ENCODE data around the gene KCNIP4.

KCNIP4 gene

DNA sequence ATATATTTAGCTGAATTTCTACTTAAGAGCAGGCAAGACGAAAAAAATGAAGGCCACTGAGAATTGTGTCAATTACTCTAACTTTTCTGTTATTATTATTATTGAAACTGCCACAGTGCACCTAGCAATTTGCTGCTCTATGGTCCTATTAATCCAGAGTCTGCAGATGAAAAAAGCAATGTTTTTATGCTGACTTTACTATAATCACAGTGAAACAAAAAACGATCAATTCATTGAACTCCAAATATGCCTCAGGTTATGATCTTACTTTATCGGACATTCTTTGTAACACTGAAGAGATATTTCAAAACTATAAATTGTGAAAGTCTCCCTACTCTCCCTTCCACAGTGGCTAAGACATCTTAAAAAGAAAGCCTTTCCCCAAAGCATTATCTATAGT is 474.4 kb downstream of the KCNIP4 start:
- DNase-seq (ENCODE audit: low spot score) (no peak), ATAC-seq (ENCODE audit: low read depth) (no peak)
- TF ChIP-seq, protein P1, sequence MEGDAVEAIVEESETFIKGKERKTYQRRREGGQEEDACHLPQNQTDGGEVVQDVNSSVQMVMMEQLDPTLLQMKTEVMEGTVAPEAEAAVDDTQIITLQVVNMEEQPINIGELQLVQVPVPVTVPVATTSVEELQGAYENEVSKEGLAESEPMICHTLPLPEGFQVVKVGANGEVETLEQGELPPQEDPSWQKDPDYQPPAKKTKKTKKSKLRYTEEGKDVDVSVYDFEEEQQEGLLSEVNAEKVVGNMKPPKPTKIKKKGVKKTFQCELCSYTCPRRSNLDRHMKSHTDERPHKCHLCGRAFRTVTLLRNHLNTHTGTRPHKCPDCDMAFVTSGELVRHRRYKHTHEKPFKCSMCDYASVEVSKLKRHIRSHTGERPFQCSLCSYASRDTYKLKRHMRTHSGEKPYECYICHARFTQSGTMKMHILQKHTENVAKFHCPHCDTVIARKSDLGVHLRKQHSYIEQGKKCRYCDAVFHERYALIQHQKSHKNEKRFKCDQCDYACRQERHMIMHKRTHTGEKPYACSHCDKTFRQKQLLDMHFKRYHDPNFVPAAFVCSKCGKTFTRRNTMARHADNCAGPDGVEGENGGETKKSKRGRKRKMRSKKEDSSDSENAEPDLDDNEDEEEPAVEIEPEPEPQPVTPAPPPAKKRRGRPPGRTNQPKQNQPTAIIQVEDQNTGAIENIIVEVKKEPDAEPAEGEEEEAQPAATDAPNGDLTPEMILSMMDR (IDR thresholded peaks at IDR 0.05; ENCODE audit: poor library complexity, severe bottlenecking), result no peak
- H3K9me3 ChIP-seq (ENCODE audit: severe bottlenecking), result no peaks in the 10 kb centered on the region
- peaks cover 10% of the 10 kb centered on the region for H3K4me1 ChIP-seq (ENCODE audit: insufficient read depth, poor library complexity, severe bottlenecking)
- no peak overlapping the region for H3K4me3 ChIP-seq (ENCODE audit: severe bottlenecking)
- no peak overlapping the region for H3K27ac ChIP-seq (ENCODE audit: poor library complexity, severe bottlenecking)
- peaks cover 6% of the 10 kb centered on the region for H3K27me3 ChIP-seq (ENCODE audit: insufficient read depth, poor library complexity, severe bottlenecking)
- H3K36me3 ChIP-seq (ENCODE audit: low read depth), result no peaks in the 10 kb centered on the region

DNA sequence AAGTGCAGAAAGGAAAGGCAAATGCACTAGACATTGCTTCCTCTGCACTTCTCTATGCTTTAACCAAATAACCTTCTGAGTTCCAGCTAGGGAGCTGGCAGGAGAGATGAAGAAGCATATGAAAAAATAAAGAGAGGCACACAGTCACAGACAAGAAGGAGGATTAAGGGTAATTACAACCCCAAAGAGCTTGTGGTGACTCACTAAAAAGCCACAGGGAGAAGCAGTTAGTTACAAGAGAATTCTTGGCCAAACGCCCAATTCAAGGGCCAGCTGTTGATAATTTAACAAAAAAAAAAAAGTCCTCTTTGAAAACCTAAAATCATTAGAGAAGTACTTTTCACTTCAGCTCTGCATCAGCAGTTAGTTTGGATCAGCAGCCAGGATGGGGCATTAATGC is 478.0 kb downstream of the KCNIP4 start:
- H3K9me3 ChIP-seq (ENCODE audit: severe bottlenecking), result no peaks in the 10 kb centered on the region
- no peak for DNase-seq (ENCODE audit: low spot score)
- TF ChIP-seq, protein P1 (IDR thresholded peaks at IDR 0.05; ENCODE audit: poor library complexity, severe bottlenecking), result no peak
- no peak overlapping the region for H3K27ac ChIP-seq (ENCODE audit: poor library complexity, severe bottlenecking)
- ATAC-seq (ENCODE audit: low read depth), result peak; percentile 83
- no peaks in the 10 kb centered on the region for H3K27me3 ChIP-seq (ENCODE audit: insufficient read depth, poor library complexity, severe bottlenecking)
- no peak overlapping the region for H3K4me3 ChIP-seq (ENCODE audit: severe bottlenecking)
- H3K4me1 ChIP-seq (ENCODE audit: insufficient read depth, poor library complexity, severe bottlenecking), result peaks cover 16% of the 10 kb centered on the region
- H3K36me3 ChIP-seq (ENCODE audit: low read depth), result no peaks in the 10 kb centered on the region

DNA sequence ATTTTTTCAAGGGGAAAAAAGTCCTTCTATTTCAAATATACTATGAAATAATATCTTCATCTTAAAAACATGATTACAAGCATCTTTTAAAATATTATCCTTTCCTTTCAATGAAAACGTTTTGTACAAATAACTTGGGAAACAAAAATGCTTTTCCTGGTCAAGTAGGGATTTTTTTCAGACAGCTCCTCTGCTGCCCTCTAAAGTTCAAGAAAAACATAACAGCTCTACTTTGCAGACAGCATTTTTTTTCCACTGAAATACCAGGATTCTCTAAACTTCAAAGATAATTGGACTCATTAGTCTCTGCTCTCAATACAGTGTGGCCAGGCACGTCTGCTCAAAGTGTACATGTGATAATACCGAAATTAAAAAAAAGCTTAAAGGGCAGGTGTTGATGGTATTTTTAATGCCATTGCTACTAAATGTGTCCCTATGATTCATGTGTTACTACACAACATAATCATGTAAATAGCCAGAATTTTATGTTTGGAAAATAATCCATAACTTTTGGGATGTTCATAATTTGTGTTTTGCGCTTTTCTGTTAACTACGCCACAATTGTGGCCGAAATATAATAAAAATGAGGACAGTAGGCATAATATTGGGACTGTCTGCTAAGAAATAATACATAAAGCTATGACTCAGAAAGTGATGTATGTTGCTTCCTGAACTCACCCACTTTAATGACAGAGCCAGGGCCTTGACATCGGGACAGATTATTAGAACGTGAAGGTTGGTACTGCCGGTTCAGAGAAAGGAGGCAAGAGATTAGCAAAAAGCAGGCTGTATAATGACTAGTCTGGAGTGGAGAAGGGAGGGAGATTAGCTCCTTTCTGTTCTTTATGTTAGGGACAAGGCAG is 478.9 kb downstream of the KCNIP4 start:
- Histone ChIP-seq H3K9me3 (ENCODE audit: severe bottlenecking) (no peaks in the 10 kb centered on the region), H3K36me3 (ENCODE audit: low read depth) (no peaks in the 10 kb centered on the region), H3K27ac (ENCODE audit: poor library complexity, severe bottlenecking) (no peak overlapping the region), H3K4me1 (ENCODE audit: insufficient read depth, poor library complexity, severe bottlenecking) (peaks cover 16% of the 10 kb centered on the region), H3K4me3 (ENCODE audit: severe bottlenecking) (no peak overlapping the region), H3K27me3 (ENCODE audit: insufficient read depth, poor library complexity, severe bottlenecking) (no peaks in the 10 kb centered on the region)
- no peak for DNase-seq (ENCODE audit: low spot score)
- TF ChIP-seq, protein P1 (IDR thresholded peaks at IDR 0.05; ENCODE audit: poor library complexity, severe bottlenecking), result peak; percentile 87
- ATAC-seq (ENCODE audit: low read depth), result no peak

DNA sequence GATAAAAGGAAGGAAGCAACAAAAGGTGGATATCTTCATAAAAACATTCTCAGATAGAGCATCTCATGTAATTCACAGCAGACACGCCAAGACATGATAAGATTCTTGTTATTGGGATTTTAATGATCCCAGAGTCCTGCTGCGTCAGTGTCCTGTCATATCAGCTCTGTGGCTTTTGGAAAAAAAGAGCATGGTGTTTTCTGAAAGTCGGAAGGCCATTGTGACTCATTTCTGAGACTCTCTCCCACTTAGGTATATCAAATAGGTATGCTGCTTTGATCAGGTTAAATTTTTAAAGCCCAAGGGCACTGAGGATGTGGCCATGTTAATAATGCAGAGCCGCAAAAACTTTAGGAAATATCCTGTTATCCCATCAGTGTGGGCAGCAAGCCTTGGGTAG is 481.0 kb downstream of the KCNIP4 start:
- H3K9me3 ChIP-seq (ENCODE audit: severe bottlenecking), result no peaks in the 10 kb centered on the region
- TF ChIP-seq, protein P1 (IDR thresholded peaks at IDR 0.05; ENCODE audit: poor library complexity, severe bottlenecking), result no peak
- peak; percentile 66 for ATAC-seq (ENCODE audit: low read depth)

More for the DNA sequence above, 481.0 kb downstream of the KCNIP4 start:
- peaks cover 16% of the 10 kb centered on the region for H3K4me1 ChIP-seq (ENCODE audit: insufficient read depth, poor library complexity, severe bottlenecking)
- no peak for DNase-seq (ENCODE audit: low spot score)
- H3K36me3 ChIP-seq (ENCODE audit: low read depth), result no peaks in the 10 kb centered on the region
- H3K27me3 ChIP-seq (ENCODE audit: insufficient read depth, poor library complexity, severe bottlenecking), result no peaks in the 10 kb centered on the region
- no peak overlapping the region for H3K4me3 ChIP-seq (ENCODE audit: severe bottlenecking)
- no peak overlapping the region for H3K27ac ChIP-seq (ENCODE audit: poor library complexity, severe bottlenecking)
